SIG-M5 treated with dmso at 0.1 percent for 504 hours (cell line): ENCODE data around the gene TMEM131.
"Not testable (repeated sequence)": the region's sequence is repeated elsewhere in the genome, so short reads cannot be mapped to it uniquely, and the experiment has no call there.

Experiments
- DNase-seq: peaks from one replicate; lab custom pipeline; 2025; ENCODE audit not compliant: unreplicated experiment; lab: John Stamatoyannopoulos, UW

Gene TMEM131

GRCh38 chr2:97958184-97958583 is 37.6 kb downstream of the TMEM131 start:
- DNase-seq: no peak

- no peak for DNase-seq
These were observed 38.1 kb downstream of the TMEM131 start for GRCh38 chr2:97957432-97958183.

GRCh38 chr2:97956753-97957152 is 39.0 kb downstream of the TMEM131 start:
- not testable (repeated sequence) for DNase-seq

GRCh38 chr2:97953853-97954252 is 41.9 kb downstream of the TMEM131 start:
- no peak for DNase-seq

GRCh38 chr2:97952357-97952756 is 43.4 kb downstream of the TMEM131 start:
- no peak for DNase-seq

- no peak for DNase-seq
These were observed 44.5 kb downstream of the TMEM131 start for GRCh38 chr2:97951155-97951680.

- DNase-seq: no peak
These were observed 45.2 kb downstream of the TMEM131 start for GRCh38 chr2:97950329-97951154.

- DNase-seq: no peak
These were observed 46.8 kb downstream of the TMEM131 start for GRCh38 chr2:97948926-97949325.

- DNase-seq: no peak
These were observed 50.0 kb downstream of the TMEM131 start for GRCh38 chr2:97945791-97946190.

- DNase-seq: no peak
These were observed 58.9 kb downstream of the TMEM131 start for GRCh38 chr2:97936881-97937280.

GRCh38 chr2:97936199-97936598 is 59.5 kb downstream of the TMEM131 start:
- DNase-seq: no peak

GRCh38 chr2:97935719-97936161 is 60.0 kb downstream of the TMEM131 start:
- no peak for DNase-seq

- DNase-seq: no peak
These were observed 62.6 kb downstream of the TMEM131 start for GRCh38 chr2:97932975-97933662.

- no peak for DNase-seq
These were observed 63.9 kb downstream of the TMEM131 start for GRCh38 chr2:97931858-97932225.

- DNase-seq: peak; percentile 78
These were observed 64.5 kb downstream of the TMEM131 start for GRCh38 chr2:97931118-97931857.

GRCh38 chr2:97928591-97928990 is 67.2 kb downstream of the TMEM131 start:
- DNase-seq: no peak

GRCh38 chr2:97926946-97927345 is 68.8 kb downstream of the TMEM131 start:
- no peak for DNase-seq

GRCh38 chr2:97924194-97924593 is 71.6 kb downstream of the TMEM131 start:
- DNase-seq: no peak

GRCh38 chr2:97919858-97920257 is 75.9 kb downstream of the TMEM131 start:
- no peak for DNase-seq

GRCh38 chr2:97918818-97919217 is 76.9 kb downstream of the TMEM131 start:
- DNase-seq: no peak

GRCh38 chr2:97917668-97918067 is 78.1 kb downstream of the TMEM131 start:
- not testable (repeated sequence) for DNase-seq
